ENCODE results near the gene GADD45B.

GRCh38 chr19:2511991-2512390, 36.1 kb downstream of the GADD45B start:
- TF ChIP-seq EZH2 (IDR thresholded peaks at IDR 0.05; ENCODE audit: low read depth) (no peak), CTCF (conservative IDR thresholded peaks at IDR 0.05) (no peak)
